Nephron progenitor cell (in vitro differentiated cells): ENCODE results near the gene KANSL1.

Experiments
- DNase-seq: peaks from one replicate; pipeline ENCODE4 v3.0.0; 2021
- H3K27ac Mint-ChIP-seq: 2 replicates; pipeline ENCODE4 v1.8.0; 2021; ENCODE audit warnings: mild to moderate bottlenecking, moderate library complexity, mixed read lengths
- H3K27me3 Mint-ChIP-seq: 2 replicates; pipeline ENCODE4 v1.8.0; 2021; ENCODE audit warnings: mild to moderate bottlenecking, low read depth, mixed read lengths; ENCODE audit not compliant: poor library complexity
- H3K36me3 Mint-ChIP-seq: 2 replicates; pipeline ENCODE4 v1.8.0; 2021; ENCODE audit warnings: low read depth, mixed read lengths
- H3K4me1 Mint-ChIP-seq: 2 replicates; pipeline ENCODE4 v1.8.0; 2021; ENCODE audit warnings: mixed read lengths
- H3K4me3 Mint-ChIP-seq: 2 replicates; pipeline ENCODE4 v1.8.0; 2021; ENCODE audit warnings: mild to moderate bottlenecking, moderate library complexity, mixed read lengths
- H3K9me3 Mint-ChIP-seq: 2 replicates; pipeline ENCODE4 v1.8.0; 2021; ENCODE audit warnings: mild to moderate bottlenecking, moderate library complexity, mixed read lengths
- CTCF ChIP-seq: fragments of 200-600 bp; sonication (generic); IDR thresholded peaks from 2 replicates; pipeline ENCODE4 v1.5.0; 2021; ENCODE audit warnings: antibody characterized with exemption

KANSL1 gene

GRCh38 chr17:46044989-46045388 is 148.2 kb downstream of the KANSL1 start:
- Mint-ChIP-seq H3K4me1 (peaks cover 8% of the 10 kb centered on the region), H3K4me3 (no peak overlapping the region), H3K9me3 (no peaks in the 10 kb centered on the region), H3K27me3 (no peaks in the 10 kb centered on the region), H3K36me3 (peaks cover 74% of the 10 kb centered on the region), H3K27ac (no peak overlapping the region)
- no peak for TF ChIP-seq CTCF
- no peak for DNase-seq

GRCh38 chr17:46044286-46044928 is 148.8 kb downstream of the KANSL1 start:
- Mint-ChIP-seq H3K9me3 (no peaks in the 10 kb centered on the region), H3K4me3 (no peak overlapping the region)
- peak; percentile 38 for DNase-seq

GRCh38 chr17:46043606-46044005 is 149.6 kb downstream of the KANSL1 start:
- H3K4me3 Mint-ChIP-seq: no peak overlapping the region
- H3K27me3 Mint-ChIP-seq: no peaks in the 10 kb centered on the region
- no peak overlapping the region for H3K27ac Mint-ChIP-seq
- TF ChIP-seq CTCF: no peak
- peaks cover 74% of the 10 kb centered on the region for H3K36me3 Mint-ChIP-seq
- no peaks in the 10 kb centered on the region for H3K9me3 Mint-ChIP-seq
- H3K4me1 Mint-ChIP-seq: peaks cover 8% of the 10 kb centered on the region
- DNase-seq: no peak

More at GRCh38 chr17:46044286-46044928, 148.8 kb downstream of the KANSL1 start:
- Mint-ChIP-seq H3K27ac (no peak overlapping the region), H3K36me3 (peaks cover 74% of the 10 kb centered on the region), H3K27me3 (no peaks in the 10 kb centered on the region), H3K4me1 (peaks cover 8% of the 10 kb centered on the region)
- TF ChIP-seq CTCF: peak; percentile 55

- H3K4me1 Mint-ChIP-seq: peaks cover 8% of the 10 kb centered on the region
- DNase-seq: no peak
- H3K9me3 Mint-ChIP-seq: no peaks in the 10 kb centered on the region
- H3K27me3 Mint-ChIP-seq: no peaks in the 10 kb centered on the region
- H3K27ac Mint-ChIP-seq: no peak overlapping the region
- TF ChIP-seq CTCF: no peak
- no peak overlapping the region for H3K4me3 Mint-ChIP-seq
- peaks cover 74% of the 10 kb centered on the region for H3K36me3 Mint-ChIP-seq
Observed at GRCh38 chr17:46042925-46043324, 150.3 kb downstream of the KANSL1 start.

GRCh38 chr17:46042246-46042645 is 151.0 kb downstream of the KANSL1 start:
- no peak overlapping the region for H3K4me3 Mint-ChIP-seq
- H3K27ac Mint-ChIP-seq: no peak overlapping the region

More at GRCh38 chr17:46042246-46042645, 151.0 kb downstream of the KANSL1 start:
- Mint-ChIP-seq H3K36me3 (peaks cover 72% of the 10 kb centered on the region), H3K9me3 (no peaks in the 10 kb centered on the region), H3K27me3 (no peaks in the 10 kb centered on the region), H3K4me1 (peaks cover 8% of the 10 kb centered on the region)
- DNase-seq: no peak
- no peak for TF ChIP-seq CTCF
